Left kidney (tissue), 2 donors: ENCODE results near the gene ATP10A. TPM values are rescaled to one million over a fixed set of nuclear protein-coding genes. Genes with fewer than 3 reads are reported as not detected.

Experiments used
- DNase-seq: peaks from one replicate; pipeline ENCODE4 v3.0.0-alpha.2; 2013
- polyA plus RNA-seq: library from polyadenylated mRNA; unstranded; fragments of 120-200 nt; gene quantifications from one replicate; pipeline ENCODE4 v1.2.1, GENCODE V29; 2013; ENCODE audit not compliant: insufficient read length

The ATP10A gene
- polyA plus RNA-seq, 1 donor, result 4.1 TPM

DNA sequence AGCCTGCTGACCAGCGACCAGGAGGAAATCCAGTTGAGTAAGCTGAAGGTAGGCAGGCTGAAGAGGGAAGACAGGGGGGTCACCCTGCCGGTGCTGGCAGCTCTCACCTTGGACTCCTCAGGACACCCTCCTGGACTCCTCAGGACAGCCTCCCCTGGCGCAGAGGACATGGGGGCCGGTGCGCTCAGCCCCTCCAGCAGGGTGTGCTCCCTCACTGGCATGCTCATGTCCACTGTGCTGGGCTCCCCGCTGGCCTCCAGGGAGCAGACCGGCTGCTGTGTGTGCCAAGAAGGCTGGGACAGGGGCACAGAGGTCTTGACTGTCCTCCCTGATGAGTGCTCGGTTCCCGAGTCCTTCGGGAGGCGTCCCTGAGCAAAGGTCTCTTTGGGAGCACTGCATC lies 183.6 kb downstream of the ATP10A start:
- no peak for DNase-seq

- DNase-seq, result no peak
Measured at GRCh38 chr15:25678500-25678855, 184.6 kb downstream of the ATP10A start.

- no peak for DNase-seq
Measured at GRCh38 chr15:25677719-25678499, 185.2 kb downstream of the ATP10A start.

DNA sequence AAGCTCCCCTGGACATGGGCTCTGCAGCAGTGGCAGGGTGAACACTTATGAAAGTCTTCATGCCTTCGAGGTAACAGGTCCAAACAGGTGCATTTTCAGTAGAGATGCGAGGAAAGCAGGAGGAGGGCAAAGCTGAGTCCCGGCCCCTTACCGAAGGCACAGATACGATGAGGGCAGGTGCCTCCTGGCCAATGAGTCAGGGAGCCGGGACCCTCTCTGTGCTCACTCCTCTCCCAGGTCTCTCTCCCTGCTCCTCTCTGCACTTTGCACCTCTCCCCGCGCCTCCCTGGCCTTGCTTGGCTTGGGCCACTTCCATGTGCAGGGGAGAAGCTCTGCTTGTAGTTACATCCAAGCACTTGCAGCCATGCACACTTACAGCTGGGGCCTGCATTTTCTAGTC lies 187.1 kb downstream of the ATP10A start:
- no peak for DNase-seq

DNA sequence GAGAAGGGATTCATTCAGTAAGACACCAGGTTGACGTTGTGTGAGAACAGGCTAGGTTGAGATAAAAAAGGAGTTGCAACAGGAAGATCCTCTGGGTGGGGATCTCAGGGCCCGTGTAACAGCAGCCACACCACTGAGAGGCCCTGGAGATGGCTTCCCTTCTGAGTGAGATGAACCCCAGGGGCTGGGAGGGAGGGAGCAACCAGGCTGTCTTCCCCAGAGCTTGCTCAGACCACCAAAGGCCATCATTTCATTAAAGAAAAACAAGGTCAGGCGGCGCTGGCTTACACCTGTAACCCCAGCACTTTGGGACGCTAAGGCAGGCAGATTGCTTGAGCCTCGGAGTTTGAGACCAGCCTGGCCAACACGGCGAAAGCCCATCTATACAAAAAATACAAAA lies 187.7 kb downstream of the ATP10A start:
- no peak for DNase-seq

DNA sequence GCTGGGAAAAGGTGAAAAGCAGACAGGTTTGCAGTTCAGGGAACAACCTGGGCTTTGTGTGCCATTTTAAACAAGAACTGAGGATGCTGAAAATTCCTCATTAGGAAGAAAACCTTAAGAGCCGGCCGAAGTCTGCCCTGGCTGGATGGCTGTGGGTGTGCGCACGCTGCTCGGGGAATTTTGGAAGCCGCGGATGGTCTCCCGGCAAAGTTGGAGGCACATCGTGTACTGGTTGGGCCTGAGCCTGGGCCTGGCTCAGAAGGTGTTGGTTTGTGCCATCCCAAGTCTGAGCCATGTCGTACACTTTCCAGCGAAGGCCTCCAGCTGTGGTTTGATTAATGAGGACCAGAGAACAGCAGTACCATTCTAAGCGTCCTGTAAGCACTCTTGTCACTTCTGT lies 188.2 kb downstream of the ATP10A start:
- no peak for DNase-seq

- DNase-seq, result no peak
Measured at GRCh38 chr15:25673972-25674371, 189.2 kb downstream of the ATP10A start.

GRCh38 chr15:25673351-25673750 lies 189.8 kb downstream of the ATP10A start:
- no peak for DNase-seq

DNA sequence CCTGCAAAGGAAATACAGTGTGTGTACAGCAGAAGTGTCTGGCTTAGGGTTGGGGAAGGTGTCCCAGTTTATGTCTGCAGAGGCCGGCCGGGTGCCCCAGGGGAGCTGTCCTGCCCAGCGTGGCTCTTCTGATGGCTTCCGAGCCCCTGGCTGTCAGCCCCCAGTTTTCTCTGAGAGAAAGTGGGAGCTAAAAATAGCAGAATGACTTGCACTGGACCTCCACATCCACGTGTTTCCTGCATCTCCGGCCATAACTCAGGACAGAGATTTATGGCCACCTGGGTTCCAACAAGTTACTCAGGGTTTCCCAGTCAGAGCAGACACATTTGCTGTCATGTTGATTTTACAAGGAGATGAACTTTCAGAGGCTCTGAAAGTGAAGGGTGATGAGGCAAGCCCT lies 192.0 kb downstream of the ATP10A start:
- peak; percentile 62 for DNase-seq

DNA sequence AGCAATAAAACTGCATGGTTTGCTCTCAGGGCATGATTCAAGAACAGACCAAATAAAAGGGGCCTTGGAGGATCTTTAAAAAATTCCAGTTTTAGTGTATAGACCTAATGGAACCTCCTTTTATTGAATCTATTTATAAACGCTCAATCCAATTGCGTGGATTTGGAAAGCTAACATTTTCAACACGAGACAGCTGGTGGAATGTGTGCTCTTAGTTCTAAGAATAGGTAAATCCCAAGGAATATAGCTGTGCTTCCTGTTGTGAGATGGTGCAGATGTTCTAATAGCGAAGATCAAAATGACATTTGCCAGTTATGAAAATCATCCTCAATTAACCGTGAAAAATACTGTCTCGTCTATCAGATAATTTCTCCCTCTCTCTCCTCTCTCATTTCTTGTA lies 192.5 kb downstream of the ATP10A start:
- no peak for DNase-seq

DNA sequence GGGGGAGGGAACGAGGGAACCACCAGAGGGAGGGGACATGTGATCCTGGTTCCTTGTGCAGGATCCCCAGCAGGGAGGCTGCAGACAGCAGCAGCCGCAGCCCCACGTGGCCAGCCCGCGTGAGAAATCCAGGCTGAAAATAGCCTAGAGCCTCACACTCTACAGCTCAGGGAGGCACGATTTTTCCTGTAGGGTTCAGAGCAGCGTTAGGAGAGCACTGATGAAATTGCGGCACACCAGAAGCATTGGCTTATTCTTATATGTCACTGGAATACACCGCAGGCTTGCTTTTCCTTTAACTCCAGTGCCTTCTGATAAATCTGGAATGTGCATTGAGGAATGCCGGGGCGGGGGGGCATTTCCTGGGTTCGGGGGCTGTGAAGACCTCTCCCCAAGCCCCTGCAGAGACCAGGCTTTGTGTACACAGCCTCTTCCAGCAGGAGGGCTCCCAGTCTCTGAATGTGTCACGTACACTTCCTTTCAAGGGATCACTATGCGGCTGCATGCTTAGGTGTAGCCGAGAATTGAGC lies 193.0 kb downstream of the ATP10A start:
- no peak for DNase-seq

DNA sequence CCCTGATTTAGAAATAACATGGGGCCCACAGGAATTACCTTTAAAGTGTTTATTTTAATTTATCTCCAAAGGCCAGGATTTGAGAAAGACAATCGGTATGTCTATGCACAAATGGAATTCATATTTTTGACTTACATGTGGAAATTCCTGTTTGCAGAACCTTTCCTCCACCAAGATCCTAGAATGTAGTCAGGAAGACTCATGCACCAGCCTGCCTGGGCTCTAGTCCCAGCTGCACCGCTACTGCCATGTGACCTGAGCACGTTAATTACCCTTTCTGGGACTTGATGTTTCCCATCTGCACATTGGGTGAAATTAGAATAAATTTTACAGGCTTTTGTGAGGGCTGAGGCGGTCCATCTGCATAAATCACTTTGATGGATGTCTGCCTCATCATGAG lies 194.2 kb downstream of the ATP10A start:
- DNase-seq, result no peak

- DNase-seq, result no peak
Measured at GRCh38 chr15:25668236-25668795, 194.8 kb downstream of the ATP10A start.

DNA sequence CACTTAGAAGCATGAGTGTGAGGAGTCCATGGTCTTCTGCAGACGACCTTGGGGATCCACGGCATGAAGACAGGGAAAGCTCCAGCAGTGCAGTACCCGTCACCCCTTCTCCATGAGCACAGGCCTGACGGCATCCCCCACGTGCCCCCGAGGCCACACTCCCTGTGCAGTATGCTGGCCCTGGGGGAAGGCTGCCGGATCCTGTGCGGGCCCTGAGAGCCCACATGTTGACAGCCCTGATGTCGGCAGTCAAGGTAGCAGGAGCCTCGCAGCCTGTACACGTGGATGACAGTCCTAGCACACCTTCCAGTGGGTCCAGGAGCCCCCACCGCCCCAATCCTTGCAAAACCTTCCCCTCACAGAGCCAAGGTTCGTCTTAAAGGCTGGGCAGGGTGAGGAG lies 195.3 kb downstream of the ATP10A start:
- no peak for DNase-seq

GRCh38 chr15:25665913-25666312 lies 197.2 kb downstream of the ATP10A start:
- DNase-seq, result no peak

GRCh38 chr15:25664761-25665160 lies 198.4 kb downstream of the ATP10A start:
- DNase-seq, result no peak

DNA sequence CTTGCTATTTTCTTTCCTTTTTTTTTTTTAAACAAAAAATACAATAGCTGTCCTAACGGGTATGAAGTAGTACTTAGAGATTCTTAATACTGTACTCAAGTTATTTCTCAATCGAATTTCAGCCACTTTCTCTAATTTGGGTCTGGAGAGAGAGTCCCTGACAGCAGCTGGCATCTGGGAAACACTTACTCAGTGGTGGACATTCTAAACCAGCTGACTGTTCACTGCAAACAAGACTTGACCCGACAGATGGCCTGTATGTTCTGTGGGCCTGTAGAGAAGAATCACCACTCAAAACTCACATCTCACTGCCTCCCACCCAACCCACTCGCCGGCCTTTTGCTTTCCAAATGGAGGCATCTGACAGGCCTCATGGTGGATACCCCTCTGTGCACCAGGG lies 199.6 kb downstream of the ATP10A start:
- no peak for DNase-seq

DNA sequence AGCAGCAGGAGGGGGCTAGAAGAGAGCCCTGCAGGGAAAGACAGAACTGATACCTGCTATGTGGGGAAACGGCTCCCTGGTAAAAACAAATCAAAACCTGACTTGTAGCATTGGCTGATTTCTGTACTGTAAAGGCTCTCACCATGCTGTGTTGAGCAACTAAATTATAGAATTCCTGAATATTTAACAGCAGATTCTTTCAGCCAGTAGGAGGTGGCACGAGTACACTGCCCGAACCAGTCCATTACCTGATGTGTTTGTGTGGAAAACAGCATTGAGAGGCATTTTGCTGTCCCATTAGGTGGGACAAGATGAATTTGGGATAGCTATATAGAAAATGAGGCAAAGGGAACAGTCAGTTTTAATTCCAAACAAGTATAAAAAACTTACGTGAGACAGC lies 201.2 kb downstream of the ATP10A start:
- DNase-seq, result no peak

DNA sequence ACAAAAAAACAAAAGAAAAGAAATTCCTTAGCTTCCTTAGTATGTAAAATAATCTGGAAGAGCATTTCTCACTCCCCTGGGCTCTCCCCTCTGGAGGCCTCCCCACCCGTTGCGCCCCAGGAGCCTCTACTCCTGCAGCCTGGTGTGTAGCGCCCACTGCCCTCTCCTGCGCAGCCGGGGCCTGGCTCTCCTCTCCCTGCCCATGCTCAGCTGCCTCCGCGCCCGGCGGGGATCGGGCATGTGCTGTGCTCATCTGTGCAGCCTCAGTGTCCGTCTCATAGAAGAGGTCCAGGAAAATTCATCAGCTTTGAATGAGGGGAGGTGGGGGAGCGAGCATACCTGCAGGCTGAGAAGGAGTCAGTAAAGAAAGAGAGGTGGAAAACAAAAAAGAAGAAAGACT lies 203.9 kb downstream of the ATP10A start:
- DNase-seq, result no peak

GRCh38 chr15:25658560-25658959 lies 204.6 kb downstream of the ATP10A start:
- DNase-seq, result no peak

- DNase-seq, result no peak
Measured at GRCh38 chr15:25655207-25655948, 207.7 kb downstream of the ATP10A start.

DNA sequence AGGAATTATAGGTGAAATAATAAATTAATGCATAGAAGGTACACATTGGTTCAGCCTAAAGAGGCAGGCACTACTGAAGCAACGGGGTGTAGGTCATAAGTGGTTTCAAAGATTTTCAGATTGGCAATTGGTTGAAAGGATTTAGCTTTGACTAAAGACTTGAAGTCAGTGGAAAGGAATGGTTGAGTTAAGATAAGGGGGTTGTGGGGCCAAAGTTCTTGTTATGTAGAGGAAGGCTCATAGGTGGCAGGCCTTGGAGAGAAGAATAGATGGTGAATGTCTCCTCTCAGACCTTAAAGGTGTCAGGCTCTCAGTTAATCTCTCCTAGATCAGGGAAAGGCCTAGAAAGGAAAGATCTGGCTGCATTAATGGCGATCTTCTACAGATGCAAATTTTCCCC lies 209.8 kb downstream of the ATP10A start:
- DNase-seq, result no peak

- no peak for DNase-seq
Measured at GRCh38 chr15:25652704-25653103, 210.4 kb downstream of the ATP10A start.
